Tibial artery (tissue), 4 donors: ENCODE data around the gene ANXA1.
"Not testable (repeated sequence)": the region's sequence is repeated elsewhere in the genome, so short reads cannot be mapped to it uniquely, and the experiment has no call there.

Source experiments
- DNase-seq, 2 donors: peaks; one replicate each; pipeline ENCODE4 v3.0.0-alpha.2; 2019
- H3K27ac ChIP-seq, 2 donors: fragments of 200-600 bp; sonication (generic) in 1 of 2; 1 replicate in 1 of 2; 2 replicates in 1 of 2; pipeline ENCODE4 v1.5.1; 2018 to 2019; ENCODE audit warnings: mild to moderate bottlenecking in 1 of 2
- H3K27me3 ChIP-seq, 2 donors: fragments of 200-600 bp; sonication (generic) in 1 of 2; one replicate each; pipeline versions ENCODE4 v1.5.1 to v1.6.0; 2016 to 2019
- H3K36me3 ChIP-seq, 3 donors: fragments of 200-600 bp; sonication (generic) in 2 of 3; one replicate each; pipeline ENCODE4 v1.5.1; 2016 to 2019; ENCODE audit warnings: mild to moderate bottlenecking in 2 of 3
- H3K4me1 ChIP-seq, 4 donors: fragments of 200-600 bp; sonication (generic) in 2 of 4; 1 replicate in 3 of 4; 2 replicates in 1 of 4; pipeline ENCODE4 v1.5.1; 2016 to 2019
- H3K4me3 ChIP-seq, 2 donors: fragments of 200-600 bp; sonication (generic) in 1 of 2; 1 replicate in 1 of 2; 2 replicates in 1 of 2; pipeline ENCODE4 v1.5.1; 2018 to 2019; ENCODE audit warnings: mild to moderate bottlenecking in 2 of 2
- H3K9me3 ChIP-seq, 3 donors: fragments of 200-600 bp; sonication (generic) in 1 of 3; one replicate each; pipeline ENCODE4 v1.5.1; 2016 to 2019
- intact Hi-C: fragments of 100-400 bp; cut with DNase I; formaldehyde crosslinking; loops from one replicate; pipeline ENCODE4 v1.15.0; 2023; ENCODE audit warnings: low total_unique reads
- TF ChIP-seq, protein P1 (sequence below), 2 experiments: fragments of 200-600 bp in 1 of 2; fragments of 450-650 bp in 1 of 2; IDR thresholded peaks; one replicate each; pipeline ENCODE4 v1.5.1; 2017 to 2019; ENCODE audit warnings: antibody characterized with exemption in 2 of 2, mild to moderate bottlenecking in 1 of 2, moderate library complexity in 1 of 2

The ANXA1 gene

DNA sequence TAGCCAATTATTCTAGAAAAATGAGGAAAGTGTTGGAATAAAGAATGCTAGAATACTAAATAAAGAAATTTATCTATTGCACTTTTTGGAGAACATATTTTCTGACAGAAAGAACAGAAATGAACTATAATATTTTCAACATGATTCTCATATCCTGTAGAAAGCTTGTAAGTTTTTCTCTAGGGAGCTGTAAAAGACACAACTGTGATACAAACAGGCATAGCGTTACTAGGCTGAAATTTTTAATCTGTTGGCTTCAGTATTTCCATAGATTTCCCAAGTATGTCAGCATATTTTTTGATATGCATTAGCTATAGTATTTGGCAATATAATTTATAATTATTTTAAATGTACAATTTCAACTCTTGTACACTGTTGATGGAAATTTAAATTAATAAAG lies 31.3 kb downstream of the ANXA1 start:
- H3K27me3 ChIP-seq = no peaks in the 10 kb centered on the region
- H3K27ac ChIP-seq = no peak overlapping the region
- intact Hi-C loops = loop anchor here (5.0 kb wide), 1 partner anchor 81 kb away; no protein-coding TSS in a partner anchor
- DNase-seq = no peak
- TF ChIP-seq, protein P1, sequence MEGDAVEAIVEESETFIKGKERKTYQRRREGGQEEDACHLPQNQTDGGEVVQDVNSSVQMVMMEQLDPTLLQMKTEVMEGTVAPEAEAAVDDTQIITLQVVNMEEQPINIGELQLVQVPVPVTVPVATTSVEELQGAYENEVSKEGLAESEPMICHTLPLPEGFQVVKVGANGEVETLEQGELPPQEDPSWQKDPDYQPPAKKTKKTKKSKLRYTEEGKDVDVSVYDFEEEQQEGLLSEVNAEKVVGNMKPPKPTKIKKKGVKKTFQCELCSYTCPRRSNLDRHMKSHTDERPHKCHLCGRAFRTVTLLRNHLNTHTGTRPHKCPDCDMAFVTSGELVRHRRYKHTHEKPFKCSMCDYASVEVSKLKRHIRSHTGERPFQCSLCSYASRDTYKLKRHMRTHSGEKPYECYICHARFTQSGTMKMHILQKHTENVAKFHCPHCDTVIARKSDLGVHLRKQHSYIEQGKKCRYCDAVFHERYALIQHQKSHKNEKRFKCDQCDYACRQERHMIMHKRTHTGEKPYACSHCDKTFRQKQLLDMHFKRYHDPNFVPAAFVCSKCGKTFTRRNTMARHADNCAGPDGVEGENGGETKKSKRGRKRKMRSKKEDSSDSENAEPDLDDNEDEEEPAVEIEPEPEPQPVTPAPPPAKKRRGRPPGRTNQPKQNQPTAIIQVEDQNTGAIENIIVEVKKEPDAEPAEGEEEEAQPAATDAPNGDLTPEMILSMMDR (IDR thresholded peaks at IDR 0.05) = no peak
- H3K4me3 ChIP-seq = no peak overlapping the region
- H3K4me1 ChIP-seq = peaks cover 0 to 19% (median 3%) of the 10 kb centered on the region in 4 donors
- no peaks in the 10 kb centered on the region for H3K9me3 ChIP-seq
- no peaks in the 10 kb centered on the region for H3K36me3 ChIP-seq

DNA sequence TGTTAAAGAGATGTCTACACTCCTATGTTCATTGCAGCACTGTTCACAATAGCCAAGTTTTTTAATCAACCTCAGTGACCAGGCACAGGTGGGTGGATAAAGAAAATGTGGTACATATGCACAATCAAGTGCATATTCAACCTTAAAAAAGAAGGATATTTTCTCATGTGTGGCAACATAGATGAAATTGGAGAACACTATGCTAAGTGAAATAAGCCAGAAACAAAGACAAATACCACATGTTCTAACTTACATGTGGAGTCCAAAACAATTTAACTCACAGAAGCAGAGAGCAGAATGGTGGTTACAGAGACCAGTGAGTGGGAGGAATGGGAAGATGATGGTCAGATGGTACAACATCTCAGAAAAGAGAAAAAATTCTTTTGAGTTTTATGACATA lies 31.8 kb downstream of the ANXA1 start:
- Histone ChIP-seq H3K9me3 (peaks cover 0 to under 1% (median 0%) of the 10 kb centered on the region in 3 donors), H3K4me3 (no peak overlapping the region), H3K27me3 (no peaks in the 10 kb centered on the region), H3K4me1 (peaks cover 0 to 19% (median 3%) of the 10 kb centered on the region in 4 donors), H3K27ac (no peak overlapping the region), H3K36me3 (no peaks in the 10 kb centered on the region)
- no peak for DNase-seq
- intact Hi-C loops = loop anchor here (5.0 kb wide), 1 partner anchor 81 kb away; no protein-coding TSS in a partner anchor
- TF ChIP-seq, protein P1 (IDR thresholded peaks at IDR 0.05) = no peak

DNA sequence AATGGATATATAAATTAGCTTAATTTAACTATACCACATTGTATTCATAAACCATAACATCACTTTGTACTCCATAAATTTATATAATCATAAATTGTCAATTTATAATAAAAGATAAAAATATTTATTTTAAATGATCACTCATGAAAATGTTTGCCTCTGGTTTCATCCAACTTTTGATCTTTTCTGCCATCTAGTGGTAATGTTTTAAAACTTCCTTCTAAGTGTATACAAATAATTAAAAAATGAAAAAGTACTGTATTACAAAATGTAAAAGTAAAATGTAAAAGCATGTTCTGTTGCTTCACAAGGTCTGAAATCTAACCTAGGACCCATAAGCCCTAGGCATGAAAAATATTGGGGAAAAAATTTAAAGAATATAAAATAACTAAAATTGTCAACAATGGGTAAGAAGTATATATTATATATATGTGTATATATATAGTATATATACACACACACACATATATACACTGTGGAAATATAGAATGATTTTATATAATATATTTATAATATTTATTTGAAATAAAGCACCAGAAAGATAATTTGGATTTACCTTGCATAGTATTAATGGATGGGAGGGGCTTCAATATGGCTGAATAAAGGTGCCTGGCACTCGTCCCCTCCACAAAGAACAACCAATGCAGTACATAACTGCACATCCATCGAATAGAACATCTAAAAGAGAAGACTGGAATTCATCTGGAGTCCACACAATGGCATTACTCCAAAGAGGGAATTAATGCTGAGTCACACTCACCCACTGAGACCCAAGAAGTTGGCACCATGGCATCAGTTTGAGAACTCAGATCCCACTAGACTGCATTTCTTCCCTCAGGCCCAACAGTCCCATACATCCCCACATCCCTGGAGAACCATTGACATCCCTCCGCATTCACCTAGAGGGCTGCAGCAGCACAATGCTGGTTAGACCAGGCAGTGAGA lies 32.5 kb downstream of the ANXA1 start:
- intact Hi-C loops = loop anchor here (5.0 kb wide), 1 partner anchor 82 kb away; no protein-coding TSS in a partner anchor
- no peak overlapping the region for H3K27ac ChIP-seq
- H3K9me3 ChIP-seq = peaks cover 0 to 4% (median 0%) of the 10 kb centered on the region in 3 donors
- H3K4me1 ChIP-seq = peaks cover 0 to 17% (median 3%) of the 10 kb centered on the region in 4 donors
- no peak for DNase-seq
- H3K4me3 ChIP-seq = no peak overlapping the region
- TF ChIP-seq, protein P1 (IDR thresholded peaks at IDR 0.05) = peak; percentile 49 to 58
- no peaks in the 10 kb centered on the region for H3K36me3 ChIP-seq
- H3K27me3 ChIP-seq = no peaks in the 10 kb centered on the region

DNA sequence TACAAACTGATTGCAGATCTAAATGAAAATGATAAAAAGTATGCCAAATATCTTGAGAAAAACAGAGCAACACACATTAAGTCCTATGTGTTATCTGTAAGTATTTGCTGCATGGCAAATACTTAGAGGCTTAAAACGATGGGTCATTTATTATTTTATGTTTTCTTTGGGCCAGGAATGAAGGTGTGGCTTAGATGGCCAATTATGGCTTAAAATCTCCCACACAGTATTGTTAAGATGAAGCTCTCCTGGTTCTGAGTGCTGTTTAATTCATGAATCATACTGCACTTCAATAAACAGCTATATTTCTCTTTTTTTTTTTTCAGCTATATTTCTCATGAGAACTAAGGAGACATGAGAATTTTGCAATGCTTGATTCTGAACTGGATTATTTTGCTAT lies 39.4 kb downstream of the ANXA1 start:
- H3K9me3 ChIP-seq, intact Hi-C loops, H3K27me3 ChIP-seq, H3K4me1 ChIP-seq, DNase-seq, H3K4me3 ChIP-seq, H3K27ac ChIP-seq, H3K36me3 ChIP-seq: not testable (repeated sequence)

DNA sequence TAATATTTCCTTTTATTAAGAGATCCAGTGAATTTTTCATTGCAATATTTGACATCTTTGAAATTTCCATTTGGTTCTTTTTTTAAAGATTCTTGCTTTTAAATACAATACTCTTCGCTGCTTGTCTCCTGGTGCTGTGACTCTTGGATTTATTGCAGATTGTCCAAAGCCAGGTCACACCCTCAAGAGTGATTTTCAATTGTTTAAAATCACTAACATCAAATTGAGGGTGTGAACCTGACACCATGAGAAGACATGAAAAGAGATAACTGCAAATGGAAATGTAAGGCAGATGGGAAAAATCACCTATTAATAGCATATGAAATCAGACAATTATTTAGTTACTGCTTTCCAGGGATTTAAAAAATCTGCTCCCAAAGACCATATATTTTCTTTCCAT lies 42.6 kb downstream of the ANXA1 start:
- Histone ChIP-seq H3K4me1 (no peaks in the 10 kb centered on the region), H3K4me3 (no peak overlapping the region), H3K27me3 (peaks cover 0 to 3% of the 10 kb centered on the region in 2 donors), H3K9me3 (no peaks in the 10 kb centered on the region), H3K27ac (no peak overlapping the region), H3K36me3 (no peaks in the 10 kb centered on the region)
- TF ChIP-seq, protein P1 (IDR thresholded peaks at IDR 0.05) = no peak
- no peak for DNase-seq
- intact Hi-C loops = no loop called here

DNA sequence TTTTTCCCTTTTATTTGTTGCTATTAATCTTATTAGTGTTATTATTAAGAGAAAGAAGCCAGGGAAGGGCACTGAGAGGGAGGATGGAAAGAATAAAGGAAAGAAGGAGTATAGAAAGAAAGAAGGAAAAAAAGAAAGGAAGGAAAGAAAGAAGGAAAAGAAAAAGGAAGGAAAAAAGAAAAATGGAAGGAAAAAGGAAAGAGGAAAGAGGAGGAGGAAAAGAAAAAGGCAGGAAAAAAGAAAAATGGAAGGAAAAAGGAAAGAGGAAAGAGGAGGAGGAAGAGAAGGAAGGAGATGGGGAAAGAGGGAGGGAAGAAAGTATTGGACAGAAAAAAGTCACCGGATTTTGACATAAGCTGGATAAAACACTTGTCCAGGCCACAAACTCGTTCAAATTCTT lies 47.8 kb downstream of the ANXA1 start:
- no peak overlapping the region for H3K4me3 ChIP-seq
- no peaks in the 10 kb centered on the region for H3K36me3 ChIP-seq
- H3K9me3 ChIP-seq = no peaks in the 10 kb centered on the region
- H3K27me3 ChIP-seq = peaks cover 0 to 4% of the 10 kb centered on the region in 2 donors
- intact Hi-C loops = no loop called here
- TF ChIP-seq, protein P1 (IDR thresholded peaks at IDR 0.05) = no peak
- H3K27ac ChIP-seq = no peak overlapping the region
- DNase-seq = no peak
- H3K4me1 ChIP-seq = no peaks in the 10 kb centered on the region
